ENCODE measurements around the gene C11orf86.

GRCh38 chr11:66973956-66974580 lies 1.0 kb upstream of the C11orf86 start:
- TF ChIP-seq SUZ12 (IDR thresholded peaks at IDR 0.05; ENCODE audit: low read length) (no peak), CTCF (IDR thresholded peaks at IDR 0.05; ENCODE audit: control extremely low read depth in 1 of 3, insufficient read depth in 1 of 3, low read depth in 1 of 3, low read length in 3 of 3) (no peak), RAD21 (IDR thresholded peaks at IDR 0.05 in 1 of 2, conservative IDR thresholded peaks at IDR 0.05 in 1 of 2; ENCODE audit: low read depth in 2 of 2, low read length in 2 of 2) (no peak), GABPA (IDR thresholded peaks at IDR 0.05; ENCODE audit: borderline replicate concordance, insufficient read depth, low read length) (no peak)
